HG03565 (cell line): ENCODE measurements around the gene NAV2.

Source experiments
- ATAC-seq: cut with Tn5 transposase; IDR thresholded peaks from one replicate; pipeline ENCODE4 v1.9.1; 2021; ENCODE audit warnings: mild to moderate bottlenecking, moderate library complexity; ENCODE audit not compliant: unreplicated experiment

NAV2 gene

GRCh38 chr11:19827399-19828135 lies 114.9 kb downstream of the NAV2 start:
- ATAC-seq = no peak

GRCh38 chr11:19828382-19829108 lies 115.9 kb downstream of the NAV2 start:
- no peak for ATAC-seq

DNA sequence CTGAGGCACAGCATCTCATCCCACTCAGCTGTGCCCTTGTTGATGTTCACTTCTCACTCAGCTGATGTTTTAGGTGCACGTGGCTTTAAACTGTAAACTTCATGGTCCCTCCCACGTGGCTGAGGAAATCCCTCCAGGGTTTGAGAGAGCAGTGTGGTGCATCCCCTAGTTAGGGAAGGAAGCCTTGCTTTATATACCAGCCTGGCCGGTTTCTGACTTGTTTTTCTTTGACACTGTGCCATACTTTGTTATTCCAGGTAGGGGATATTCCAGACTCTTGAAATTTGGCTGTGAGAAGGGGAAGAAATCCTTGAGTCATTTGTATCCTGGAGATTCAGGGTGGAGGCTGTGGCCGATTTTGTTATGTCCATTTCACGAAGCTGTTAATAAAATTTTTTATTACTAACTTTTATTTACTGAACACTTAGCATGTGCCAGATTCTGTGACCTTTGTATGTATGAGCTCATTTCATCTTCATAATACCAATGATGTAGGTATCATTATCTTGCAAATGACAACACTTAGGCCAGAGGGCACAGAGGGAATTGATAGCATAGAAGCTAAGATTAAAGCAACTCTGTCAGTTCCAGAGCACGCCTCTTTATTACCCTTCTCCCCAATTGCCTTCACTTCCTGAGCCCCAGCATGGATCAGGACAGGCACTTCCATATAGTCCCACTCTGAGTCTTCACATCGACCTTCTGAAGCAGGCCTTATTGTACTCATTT lies 116.6 kb downstream of the NAV2 start:
- ATAC-seq = no peak

GRCh38 chr11:19832086-19832750 lies 119.6 kb downstream of the NAV2 start:
- ATAC-seq = no peak

- ATAC-seq = no peak
These were observed 120.3 kb downstream of the NAV2 start for GRCh38 chr11:19832901-19833300.

DNA sequence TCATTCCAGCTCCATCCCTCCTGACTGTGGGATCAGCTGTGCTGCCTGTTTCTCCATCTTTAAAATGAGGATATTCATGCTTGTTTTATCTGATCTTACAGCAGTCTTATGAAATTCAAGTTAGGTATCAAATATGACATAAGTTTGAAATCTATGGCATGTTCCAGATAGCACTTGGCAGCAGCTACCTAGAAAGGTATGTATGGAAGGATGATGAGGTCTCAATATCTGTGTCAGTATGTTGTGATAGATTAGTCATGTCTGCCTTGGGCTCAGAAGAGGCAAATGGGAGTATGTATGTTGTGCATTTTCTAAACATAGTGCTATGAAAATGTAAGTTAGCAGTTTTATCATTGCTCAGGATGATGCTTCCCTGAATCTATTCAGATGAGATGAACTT lies 122.1 kb downstream of the NAV2 start:
- ATAC-seq = no peak

DNA sequence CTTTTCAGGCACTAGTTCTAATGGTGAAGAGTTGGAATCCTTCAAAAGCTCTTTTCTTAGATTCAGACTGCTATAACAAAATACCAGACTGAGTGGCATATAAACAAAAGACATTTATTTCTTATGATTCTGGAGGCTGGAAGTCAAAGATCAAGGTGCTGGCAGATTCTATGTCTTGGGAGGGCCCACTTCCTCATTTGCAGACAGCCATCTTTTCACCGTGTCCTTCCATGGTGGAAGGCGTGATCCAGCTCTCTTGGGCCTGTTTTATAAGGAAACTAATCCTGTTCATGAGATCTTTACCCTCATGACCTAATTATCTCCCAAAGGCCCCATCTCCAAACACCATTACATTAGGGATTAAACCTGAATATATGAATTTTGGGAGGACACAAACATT lies 124.0 kb downstream of the NAV2 start:
- no peak for ATAC-seq

DNA sequence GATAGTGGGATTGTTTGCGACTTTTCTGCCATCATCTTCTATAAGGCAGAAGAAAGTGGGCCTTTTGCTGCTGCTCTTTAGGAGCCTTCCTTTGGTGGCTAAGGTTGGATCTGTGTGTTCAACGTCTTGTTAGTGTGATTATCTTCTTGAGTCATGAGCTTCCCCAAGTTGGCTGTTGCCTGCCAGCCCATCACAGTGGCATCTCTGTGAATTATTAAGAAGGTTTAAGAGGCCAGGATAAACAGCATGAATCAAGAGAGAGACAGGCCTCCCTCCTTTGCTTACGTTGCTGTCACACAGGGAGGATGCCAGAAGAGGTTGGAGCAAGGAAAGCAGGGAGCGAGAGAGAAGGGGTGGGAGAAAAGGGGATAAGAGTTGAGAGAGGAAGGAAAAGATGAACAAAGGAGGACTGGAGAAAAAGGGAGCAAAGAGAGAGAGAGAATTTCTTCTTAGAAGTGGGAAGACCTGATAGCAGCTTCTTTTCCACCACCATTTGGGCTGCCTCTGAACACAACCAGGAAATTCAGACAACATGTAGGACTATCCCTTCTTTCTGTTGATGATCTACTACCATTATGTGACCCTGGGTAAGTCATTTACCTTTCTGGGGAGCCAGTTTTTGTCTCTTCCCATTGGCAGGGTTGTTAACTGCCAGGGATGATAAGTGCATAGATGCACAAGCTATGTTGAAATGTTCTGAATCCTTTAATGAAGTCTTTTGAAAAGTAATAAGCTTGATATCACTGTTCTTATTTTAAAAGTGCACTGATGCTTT lies 126.5 kb downstream of the NAV2 start:
- ATAC-seq = no peak

GRCh38 chr11:19840961-19841360 lies 128.3 kb downstream of the NAV2 start:
- ATAC-seq = no peak

GRCh38 chr11:19842505-19842904 lies 129.9 kb downstream of the NAV2 start:
- no peak for ATAC-seq

DNA sequence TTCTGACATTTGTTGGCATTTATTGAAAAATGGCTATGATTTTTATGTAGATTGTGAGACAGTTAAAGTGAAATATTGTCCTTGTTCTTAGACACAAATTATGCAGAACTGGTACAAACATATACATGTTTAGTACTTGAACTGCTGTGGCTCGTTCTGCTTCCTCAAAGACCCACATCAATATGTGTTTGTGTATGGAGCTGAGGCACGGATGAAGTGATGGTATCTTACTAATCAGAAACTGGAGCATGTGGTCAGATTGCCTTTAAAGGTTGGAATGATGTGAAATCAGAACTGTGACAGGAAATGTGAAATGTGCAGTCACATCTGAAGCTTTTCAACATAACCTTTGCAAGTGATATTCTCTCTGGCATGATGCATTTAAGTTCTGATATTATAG lies 130.4 kb downstream of the NAV2 start:
- ATAC-seq = no peak

GRCh38 chr11:19844012-19844411 lies 131.4 kb downstream of the NAV2 start:
- ATAC-seq = no peak

GRCh38 chr11:19844806-19845205 lies 132.2 kb downstream of the NAV2 start:
- ATAC-seq = no peak

- ATAC-seq = no peak
These were observed 133.0 kb downstream of the NAV2 start for GRCh38 chr11:19845626-19846025.

DNA sequence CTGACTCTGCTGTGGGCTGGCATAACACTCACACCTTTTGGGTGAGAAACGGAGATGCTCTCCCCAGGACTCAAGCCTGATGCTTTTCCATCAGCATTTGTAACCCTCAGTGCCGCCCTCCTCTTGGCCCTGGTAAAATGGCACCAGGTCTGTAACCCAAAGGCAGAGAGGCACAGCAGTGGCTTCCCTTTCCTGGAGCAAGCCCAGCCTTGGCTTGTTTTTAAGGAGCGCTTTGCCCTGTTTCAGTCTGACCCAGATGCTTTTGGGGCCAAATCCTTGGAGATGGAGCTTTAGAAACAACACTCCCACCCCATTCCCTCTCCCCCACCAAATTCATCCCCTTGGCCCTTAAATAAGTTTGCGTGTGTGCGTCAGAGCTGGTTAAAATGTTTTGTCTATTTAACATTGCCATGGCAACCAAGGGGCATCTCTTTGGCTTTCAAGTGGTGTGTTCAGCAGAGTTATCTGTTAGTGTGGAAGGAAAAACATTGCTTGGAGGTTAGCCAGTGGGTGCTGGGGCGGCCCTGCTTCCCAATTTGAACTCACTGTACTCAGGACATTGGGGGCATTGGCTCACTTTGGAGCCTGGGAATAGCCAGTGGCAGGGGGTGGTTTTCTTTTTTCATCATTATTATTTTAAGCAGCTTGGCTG lies 134.1 kb downstream of the NAV2 start:
- no peak for ATAC-seq

DNA sequence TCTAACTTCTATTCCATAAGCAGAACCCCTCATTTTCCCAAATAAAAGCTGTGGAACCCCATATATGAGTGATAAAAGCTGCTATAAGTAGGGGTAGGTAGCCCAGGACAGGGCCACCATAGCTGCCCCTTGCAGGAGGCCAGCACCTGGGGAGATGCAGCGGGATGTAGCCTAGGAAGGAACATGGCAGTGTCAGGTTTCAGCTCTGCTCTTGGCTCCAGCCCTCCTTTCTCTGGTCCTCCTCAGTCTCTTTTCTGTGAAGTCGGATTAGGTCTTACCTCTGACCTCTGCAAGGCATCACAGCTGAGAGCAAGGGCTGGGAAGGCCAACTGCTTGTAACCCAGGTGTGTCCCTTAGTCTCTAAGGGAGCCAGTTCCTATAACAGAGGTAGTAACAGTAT lies 135.6 kb downstream of the NAV2 start:
- no peak for ATAC-seq

- no peak for ATAC-seq
These were observed 136.6 kb downstream of the NAV2 start for GRCh38 chr11:19849107-19849789.

- no peak for ATAC-seq
These were observed 137.4 kb downstream of the NAV2 start for GRCh38 chr11:19849947-19850593.

DNA sequence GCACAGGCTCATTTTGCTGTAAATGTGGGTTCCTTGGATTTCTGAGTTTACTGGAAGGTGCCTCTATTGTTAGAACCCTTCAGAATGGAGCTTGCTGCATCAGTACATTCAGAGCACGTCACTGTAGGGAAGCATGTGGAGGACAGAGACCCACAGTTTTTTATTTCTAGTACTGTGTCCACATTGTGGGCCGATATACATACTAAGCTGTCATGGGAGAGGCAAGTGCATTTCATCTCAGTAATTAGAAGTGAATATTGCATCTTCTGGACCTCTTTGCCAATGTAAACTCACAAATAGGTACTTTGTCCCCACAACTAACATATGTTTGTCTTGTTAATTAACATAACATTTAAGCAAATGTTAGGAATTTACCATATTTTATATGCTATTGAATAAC lies 139.7 kb downstream of the NAV2 start:
- no peak for ATAC-seq
